ENCODE results near the gene RCAN2. TPM values are rescaled to one million over a fixed set of nuclear protein-coding genes. Genes with fewer than 3 reads are reported as not detected.

RCAN2 gene
- total RNA-seq, 1 experiment from 2014 or later, result not detected

- Histone ChIP-seq H3K27me3 (replicated peaks; ENCODE audit: insufficient read depth, low read depth, low read length, poor library complexity) (no peaks in the 10 kb centered on the region), H3K9me3 (ENCODE audit: low read depth, low read length, poor library complexity, severe bottlenecking) (no peaks in the 10 kb centered on the region), H3K27ac (ENCODE audit: low read depth, low read length, poor library complexity, severe bottlenecking) (no peak overlapping the region), H3K36me3 (ENCODE audit: insufficient read depth, low read length, poor library complexity, severe bottlenecking) (no peaks in the 10 kb centered on the region), H3K4me1 (ENCODE audit: insufficient read depth, low read length, poor library complexity, severe bottlenecking) (no peaks in the 10 kb centered on the region), H3K4me3 (ENCODE audit: low read depth, low read length, poor library complexity, severe bottlenecking) (no peak overlapping the region)
- DNase-seq (ENCODE audit: low spot score), result no peak
- ChIA-PET POLR2A (ENCODE audit: low non-redundant PET) (no interaction called here), CTCF (no interaction called here)
- no TSS peak for BruUV-seq (replicated peaks)
- intact Hi-C loops (cut with micrococcal nuclease; ENCODE audit: unreplicated experiment), result no loop called here
- TF ChIP-seq, protein P1, sequence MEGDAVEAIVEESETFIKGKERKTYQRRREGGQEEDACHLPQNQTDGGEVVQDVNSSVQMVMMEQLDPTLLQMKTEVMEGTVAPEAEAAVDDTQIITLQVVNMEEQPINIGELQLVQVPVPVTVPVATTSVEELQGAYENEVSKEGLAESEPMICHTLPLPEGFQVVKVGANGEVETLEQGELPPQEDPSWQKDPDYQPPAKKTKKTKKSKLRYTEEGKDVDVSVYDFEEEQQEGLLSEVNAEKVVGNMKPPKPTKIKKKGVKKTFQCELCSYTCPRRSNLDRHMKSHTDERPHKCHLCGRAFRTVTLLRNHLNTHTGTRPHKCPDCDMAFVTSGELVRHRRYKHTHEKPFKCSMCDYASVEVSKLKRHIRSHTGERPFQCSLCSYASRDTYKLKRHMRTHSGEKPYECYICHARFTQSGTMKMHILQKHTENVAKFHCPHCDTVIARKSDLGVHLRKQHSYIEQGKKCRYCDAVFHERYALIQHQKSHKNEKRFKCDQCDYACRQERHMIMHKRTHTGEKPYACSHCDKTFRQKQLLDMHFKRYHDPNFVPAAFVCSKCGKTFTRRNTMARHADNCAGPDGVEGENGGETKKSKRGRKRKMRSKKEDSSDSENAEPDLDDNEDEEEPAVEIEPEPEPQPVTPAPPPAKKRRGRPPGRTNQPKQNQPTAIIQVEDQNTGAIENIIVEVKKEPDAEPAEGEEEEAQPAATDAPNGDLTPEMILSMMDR (conservative IDR thresholded peaks at IDR 0.05; ENCODE audit: low read depth, low read length), result no peak
- TF ChIP-seq EZH2 (IDR thresholded peaks at IDR 0.05; ENCODE audit: borderline replicate concordance, low read depth, low read length, poor library complexity, severe bottlenecking), result no peak
Measured at GRCh38 chr6:46440641-46441040, 50.6 kb downstream of the RCAN2 start.

- BruUV-seq (replicated peaks), result no TSS peak
- intact Hi-C loops (cut with micrococcal nuclease; ENCODE audit: unreplicated experiment), result no loop called here
- DNase-seq (ENCODE audit: low spot score), result no peak
- Histone ChIP-seq H3K27me3 (replicated peaks; ENCODE audit: insufficient read depth, low read depth, low read length, poor library complexity) (no peaks in the 10 kb centered on the region), H3K9me3 (ENCODE audit: low read depth, low read length, poor library complexity, severe bottlenecking) (no peaks in the 10 kb centered on the region), H3K27ac (ENCODE audit: low read depth, low read length, poor library complexity, severe bottlenecking) (no peak overlapping the region), H3K4me1 (ENCODE audit: insufficient read depth, low read length, poor library complexity, severe bottlenecking) (no peaks in the 10 kb centered on the region), H3K36me3 (ENCODE audit: insufficient read depth, low read length, poor library complexity, severe bottlenecking) (no peaks in the 10 kb centered on the region), H3K4me3 (ENCODE audit: low read depth, low read length, poor library complexity, severe bottlenecking) (no peak overlapping the region)
- TF ChIP-seq EZH2 (IDR thresholded peaks at IDR 0.05; ENCODE audit: borderline replicate concordance, low read depth, low read length, poor library complexity, severe bottlenecking), result no peak
- TF ChIP-seq, protein P1 (conservative IDR thresholded peaks at IDR 0.05; ENCODE audit: low read depth, low read length), result no peak
- POLR2A ChIA-PET (ENCODE audit: low non-redundant PET), result no interaction called here
- CTCF ChIA-PET, result no interaction called here
Measured at GRCh38 chr6:46440141-46440540, 51.1 kb downstream of the RCAN2 start.

- intact Hi-C loops (cut with micrococcal nuclease; ENCODE audit: unreplicated experiment), result no loop called here
- CTCF ChIA-PET, result no interaction called here
- H3K9me3 ChIP-seq (ENCODE audit: low read depth, low read length, poor library complexity, severe bottlenecking), result no peaks in the 10 kb centered on the region
- H3K4me3 ChIP-seq (ENCODE audit: low read depth, low read length, poor library complexity, severe bottlenecking), result no peak overlapping the region
- no peak for TF ChIP-seq EZH2 (IDR thresholded peaks at IDR 0.05; ENCODE audit: borderline replicate concordance, low read depth, low read length, poor library complexity, severe bottlenecking)
- TF ChIP-seq, protein P1 (conservative IDR thresholded peaks at IDR 0.05; ENCODE audit: low read depth, low read length), result no peak
- BruUV-seq (replicated peaks), result no TSS peak
- DNase-seq (ENCODE audit: low spot score), result no peak
- H3K4me1 ChIP-seq (ENCODE audit: insufficient read depth, low read length, poor library complexity, severe bottlenecking), result no peaks in the 10 kb centered on the region
- no peaks in the 10 kb centered on the region for H3K27me3 ChIP-seq (replicated peaks; ENCODE audit: insufficient read depth, low read depth, low read length, poor library complexity)
- H3K36me3 ChIP-seq (ENCODE audit: insufficient read depth, low read length, poor library complexity, severe bottlenecking), result no peaks in the 10 kb centered on the region
- POLR2A ChIA-PET (ENCODE audit: low non-redundant PET), result no interaction called here
- H3K27ac ChIP-seq (ENCODE audit: low read depth, low read length, poor library complexity, severe bottlenecking), result no peak overlapping the region
Measured at GRCh38 chr6:46438245-46438644, 53.0 kb downstream of the RCAN2 start.

All from A673 (cell line).